Heart right ventricle (tissue), 16 donors: ENCODE data around the gene ANKIB1. TPM values are rescaled to one million over a fixed set of nuclear protein-coding genes. Genes with fewer than 3 reads are reported as not detected.
"Not testable (repeated sequence)": the region's sequence is repeated elsewhere in the genome, so short reads cannot be mapped to it uniquely, and the experiment has no call there.

Experiments
- ATAC-seq, 8 donors: fragments of 200-7000 bp; cut with Tn5 transposase; one replicate each; pipeline ENCODE4 v1.9.1; 2020; ENCODE audit warnings: mild to moderate bottlenecking in 8 of 8, moderate library complexity in 8 of 8, moderate number of reproducible peaks in 1 of 8
- DNase-seq, 2 donors: peaks; one replicate each; pipeline ENCODE4 v3.0.0-alpha.2; 2020
- H3K27ac ChIP-seq, 10 donors: fragments of 200-600 bp; sonication (generic) in 2 of 10; one replicate each; pipeline versions ENCODE4 v1.5.0 to v1.8.0; 2020 to 2022; ENCODE audit warnings: mild to moderate bottlenecking in 3 of 10
- H3K27me3 ChIP-seq, 7 donors: fragments of 200-600 bp; one replicate each; pipeline ENCODE4 v1.8.0; 2021 to 2022; ENCODE audit warnings: mild to moderate bottlenecking in 2 of 7
- H3K36me3 ChIP-seq, 9 donors: fragments of 200-600 bp; sonication (generic) in 1 of 9; one replicate each; pipeline versions ENCODE4 v1.5.0 to v1.8.0; 2020 to 2022; ENCODE audit warnings: mild to moderate bottlenecking in 2 of 9
- H3K4me1 ChIP-seq, 9 donors: fragments of 200-600 bp; sonication (generic) in 1 of 9; one replicate each; pipeline versions ENCODE4 v1.5.0 to v1.8.0; 2020 to 2022; ENCODE audit warnings: mild to moderate bottlenecking in 4 of 9
- H3K4me3 ChIP-seq, 10 donors: fragments of 200-600 bp; sonication (generic) in 2 of 10; one replicate each; pipeline versions ENCODE4 v1.5.0 to v1.8.0; 2020 to 2022; ENCODE audit warnings: mild to moderate bottlenecking in 7 of 10, moderate library complexity in 2 of 10
- H3K9me3 ChIP-seq, 11 donors: fragments of 200-600 bp in 10 of 11; sonication (generic) in 2 of 11; one replicate each; pipeline versions ENCODE4 v1.5.0 to v1.8.0; 2013 to 2022; ENCODE audit warnings: mild to moderate bottlenecking in 2 of 11, control low read depth in 1 of 11, moderate library complexity in 1 of 11
- WGBS, 2 donors: extraction: QIAGEN DNeasy Blood & Tissue Kit; methylation state at CpG; one replicate each; pipeline ENCODE4 v1.1.7; 2013; ENCODE audit warnings: inconsistent platforms in 1 of 2; 5-methylcytosine and 5-hydroxymethylcytosine counted together
- intact Hi-C, 10 donors: fragments of 100-400 bp; cut with DNase I; formaldehyde crosslinking; loops; one replicate each; pipeline versions ENCODE4 v1.11.1 to v1.14.2; 2022
- polyA plus RNA-seq, 2 donors: library from polyadenylated mRNA; stranded (reverse); fragments of 200-250 nt; gene quantifications; one replicate each; pipeline ENCODE4 v1.2.3, GENCODE V29; 2013
- total RNA-seq, 10 donors: library from RNA; stranded (reverse); fragmentation: NEBNext Ultra II Directional in 3 of 10; extraction: Animal tissue kit (Norgen Biotek cat#: 25700) in 3 of 10; gene quantifications; one replicate each; pipeline versions ENCODE4 v1.2.1 to v1.2.4, GENCODE V29; 2021 to 2023
- TF ChIP-seq, protein P1 (sequence below), 9 donors: fragments of 200-600 bp; sonication (generic) in 2 of 9; IDR thresholded peaks; one replicate each; pipeline versions ENCODE4 v1.5.0 to v1.8.0; 2021 to 2022; ENCODE audit warnings: antibody characterized with exemption in 9 of 9, mild to moderate bottlenecking in 5 of 9, moderate library complexity in 1 of 9
- donor health status: Arrhythmogenic right ventricular cardiomyopathy.
- donor health status: ischemic (EF 13 %, LVEDD 7.1; RV severe dilation, severe dysfunction).
- donor health status: healthy with polysubstance abuse.
- donor health status: DM: no; HTN: yes; CAD: no.
- donor health status: DM: no; HTN: no; CAD: no.
- donor health status: ischemic (EF 25% LVEDD 6.9; RV normal size, moderate dysfunction).
- donor health status: ischemic (EF 25% LVEDD 5.7; RV mildly dilated, moderate dysfunction).
- donor health status: healthy.
- donor health status: DM: yes; HTN: yes; CAD: no.
- donor health status: Ischemic cardiomyopathy.
- donor health status: ischemic (EF 35%, LVEDD 5.7; RV mildly dilated, moderate dysfunction).
- donor health status: nonischemic (EF 11% LVEDD 7.7; RV severe dilation, severe dysfunction).
- donor health status: DM: yes; HTN: yes; CAD: no.
- donor health status: PGD.
- donor health status: ischemic (EF 29% LVEDD 5.4; RV normal size, mild dysfunction).
- donor health status: nonischemic (EF 23%, LVEDD 6.1; RV moderate dilation, normal function).

The ANKIB1 gene
- total and polyA plus RNA-seq, 12 donors, result 5.5 to 71.0 (median 41.1) TPM

DNA sequence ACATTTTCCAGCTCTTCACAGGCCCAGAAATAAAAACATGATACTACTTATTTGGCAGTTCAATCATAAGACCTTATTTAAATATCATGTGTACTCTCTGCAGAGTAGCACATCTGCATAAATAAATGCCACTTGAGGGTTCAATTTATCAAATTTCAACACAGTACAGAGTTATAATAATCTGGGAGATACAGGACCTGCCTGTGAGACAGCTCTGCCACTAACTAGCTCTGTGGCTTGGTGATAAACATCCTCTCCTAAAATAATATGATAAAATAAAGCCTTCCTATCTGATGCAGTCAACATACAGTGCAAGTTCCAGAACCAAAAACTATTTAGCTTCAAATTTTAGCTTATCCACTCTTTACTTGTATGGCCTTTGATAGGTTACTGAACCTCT, 110.6 kb downstream of the ANKIB1 start:
- Histone ChIP-seq H3K4me1 (peaks cover 0 to 8% (median 0%) of the 10 kb centered on the region in 9 donors), H3K27ac (no peak overlapping the region), H3K36me3 (peaks cover 0 to 93% (median 13%) of the 10 kb centered on the region in 9 donors), H3K9me3 (peaks cover 0 to 6% (median 0%) of the 10 kb centered on the region in 11 donors), H3K27me3 (no peaks in the 10 kb centered on the region), H3K4me3 (no peak overlapping the region)
- DNase-seq, result no peak
- intact Hi-C loops, result loop anchor here in 1 of 10 donors (10.0 kb wide), 1 partner anchor 122 kb away; no protein-coding TSS in a partner anchor
- TF ChIP-seq, protein P1, sequence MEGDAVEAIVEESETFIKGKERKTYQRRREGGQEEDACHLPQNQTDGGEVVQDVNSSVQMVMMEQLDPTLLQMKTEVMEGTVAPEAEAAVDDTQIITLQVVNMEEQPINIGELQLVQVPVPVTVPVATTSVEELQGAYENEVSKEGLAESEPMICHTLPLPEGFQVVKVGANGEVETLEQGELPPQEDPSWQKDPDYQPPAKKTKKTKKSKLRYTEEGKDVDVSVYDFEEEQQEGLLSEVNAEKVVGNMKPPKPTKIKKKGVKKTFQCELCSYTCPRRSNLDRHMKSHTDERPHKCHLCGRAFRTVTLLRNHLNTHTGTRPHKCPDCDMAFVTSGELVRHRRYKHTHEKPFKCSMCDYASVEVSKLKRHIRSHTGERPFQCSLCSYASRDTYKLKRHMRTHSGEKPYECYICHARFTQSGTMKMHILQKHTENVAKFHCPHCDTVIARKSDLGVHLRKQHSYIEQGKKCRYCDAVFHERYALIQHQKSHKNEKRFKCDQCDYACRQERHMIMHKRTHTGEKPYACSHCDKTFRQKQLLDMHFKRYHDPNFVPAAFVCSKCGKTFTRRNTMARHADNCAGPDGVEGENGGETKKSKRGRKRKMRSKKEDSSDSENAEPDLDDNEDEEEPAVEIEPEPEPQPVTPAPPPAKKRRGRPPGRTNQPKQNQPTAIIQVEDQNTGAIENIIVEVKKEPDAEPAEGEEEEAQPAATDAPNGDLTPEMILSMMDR (IDR thresholded peaks at IDR 0.05), result no peak
- ATAC-seq, result no peak

DNA sequence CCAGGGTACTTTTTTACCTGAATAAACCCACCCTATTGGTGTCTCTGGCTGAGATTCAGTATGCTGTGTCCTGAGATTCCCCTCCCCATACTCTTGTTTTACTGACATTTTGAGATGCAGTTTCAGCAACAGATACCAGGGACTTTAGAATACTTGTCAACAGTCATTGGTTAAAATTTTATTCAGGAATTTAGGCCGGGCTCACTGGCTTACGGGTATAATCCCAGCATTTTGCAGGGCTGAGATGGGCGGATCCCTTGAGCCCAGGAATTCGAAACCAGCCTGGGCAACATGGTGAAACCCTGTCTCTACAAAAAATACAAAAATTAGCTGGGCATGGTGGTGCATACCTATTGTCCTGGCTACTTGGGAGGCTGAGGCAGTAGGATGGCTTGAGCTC, 111.5 kb downstream of the ANKIB1 start:
- TF ChIP-seq, protein P1 (IDR thresholded peaks at IDR 0.05), result no peak
- 93 to 98% methylated on average over 4 of the region's 4 CpGs for WGBS, 2 donors
- no peak overlapping the region for H3K4me3 ChIP-seq

DNA sequence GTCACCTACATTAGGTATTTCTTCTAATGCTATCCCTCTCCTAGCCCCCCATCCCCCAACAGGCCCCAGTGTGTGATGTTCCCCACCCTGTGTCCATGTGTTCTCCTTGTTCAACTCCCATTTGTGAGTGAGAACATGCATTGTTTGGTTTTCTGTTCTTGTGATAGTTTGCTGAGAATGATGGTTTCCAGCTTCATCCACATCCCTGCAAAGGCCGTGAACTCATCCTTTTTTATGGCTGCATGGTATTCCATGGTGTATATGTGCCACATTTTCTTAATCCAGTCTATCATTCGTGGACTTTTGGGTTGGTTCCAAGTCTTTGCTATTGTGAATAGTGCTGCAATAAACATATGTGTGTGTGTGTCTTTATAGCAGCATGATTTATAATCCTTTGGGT, 113.4 kb downstream of the ANKIB1 start:
- intact Hi-C loops, result loop anchor here in 1 of 10 donors (10.0 kb wide), 1 partner anchor 124 kb away; no protein-coding TSS in a partner anchor

More for the DNA sequence above, 111.5 kb downstream of the ANKIB1 start:
- H3K9me3 ChIP-seq, result peaks cover 0 to 6% (median 0%) of the 10 kb centered on the region in 11 donors
- no peaks in the 10 kb centered on the region for H3K27me3 ChIP-seq
- H3K36me3 ChIP-seq, result peaks cover 0 to 91% (median 13%) of the 10 kb centered on the region in 9 donors
- no peak overlapping the region for H3K27ac ChIP-seq
- intact Hi-C loops, result loop anchor here in 1 of 10 donors (10.0 kb wide), 1 partner anchor 122 kb away; no protein-coding TSS in a partner anchor
- no peak for ATAC-seq
- peaks cover 0 to 8% (median 0%) of the 10 kb centered on the region in 9 donors for H3K4me1 ChIP-seq
- no peak for DNase-seq

DNA sequence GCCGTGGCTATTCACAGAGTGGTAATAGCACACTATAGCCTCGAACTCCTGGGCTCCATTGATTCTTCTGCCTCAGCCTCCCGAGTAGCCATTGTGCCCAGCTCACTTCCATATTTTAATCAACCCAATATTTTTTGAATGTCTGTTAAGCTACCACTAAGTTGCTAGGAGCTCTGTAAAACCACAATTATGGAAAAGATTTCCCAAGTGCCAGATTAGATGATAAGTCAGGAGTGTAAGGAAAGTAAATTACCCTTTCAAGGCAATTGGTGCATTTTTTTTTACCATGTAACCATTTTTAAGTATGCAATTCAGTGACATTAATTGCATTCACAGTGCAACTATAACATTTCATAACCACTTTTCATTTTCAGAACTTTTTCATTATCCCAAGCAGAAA, 114.0 kb downstream of the ANKIB1 start:
- peaks cover 0 to 8% (median 0%) of the 10 kb centered on the region in 9 donors for H3K4me1 ChIP-seq
- WGBS, 2 donors, result 95 to 96% methylated on average over 3 of the region's 3 CpGs
- H3K4me3 ChIP-seq, result no peak overlapping the region
- intact Hi-C loops, result loop anchor here in 1 of 10 donors (10.0 kb wide), 1 partner anchor 125 kb away; no protein-coding TSS in a partner anchor
- no peaks in the 10 kb centered on the region for H3K27me3 ChIP-seq
- no peak for ATAC-seq
- no peak for DNase-seq
- peaks cover 0 to 87% (median 11%) of the 10 kb centered on the region in 9 donors for H3K36me3 ChIP-seq
- TF ChIP-seq, protein P1 (IDR thresholded peaks at IDR 0.05), result no peak
- peaks cover 0 to 6% (median 0%) of the 10 kb centered on the region in 11 donors for H3K9me3 ChIP-seq
- H3K27ac ChIP-seq, result no peak overlapping the region

More for the DNA sequence above, 113.4 kb downstream of the ANKIB1 start:
- not testable (repeated sequence) for ATAC-seq, H3K9me3 ChIP-seq, H3K4me3 ChIP-seq, DNase-seq, H3K27ac ChIP-seq, H3K27me3 ChIP-seq, H3K4me1 ChIP-seq
- peaks cover 0 to 91% (median 11%) of the 10 kb centered on the region in 9 donors for H3K36me3 ChIP-seq
- WGBS, 2 donors, result 98 to 99% methylated on average over 2 of the region's 2 CpGs

DNA sequence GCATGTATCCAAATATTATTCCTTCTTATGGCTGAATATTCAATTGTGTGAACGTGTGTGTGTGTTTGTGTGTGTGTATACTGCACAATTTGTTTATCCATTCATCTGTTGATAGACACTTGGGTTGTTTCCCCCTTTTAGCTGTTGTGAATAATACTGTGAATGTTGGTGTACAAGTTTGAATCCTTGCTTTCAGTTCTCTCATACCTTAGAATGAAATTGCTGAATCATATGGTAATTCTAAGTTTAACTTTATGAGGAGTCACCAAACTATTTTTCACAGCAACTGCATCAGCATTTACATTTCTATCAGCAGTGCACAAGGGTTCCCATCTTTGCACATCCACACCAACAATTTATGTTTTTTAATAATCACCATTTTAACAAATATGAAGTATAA, 114.6 kb downstream of the ANKIB1 start:
- Histone ChIP-seq H3K36me3 (peaks cover 0 to 81% (median 11%) of the 10 kb centered on the region in 9 donors), H3K27me3 (no peaks in the 10 kb centered on the region), H3K4me1 (peaks cover 0 to 8% (median 0%) of the 10 kb centered on the region in 9 donors), H3K9me3 (peaks cover 0 to 6% (median 0%) of the 10 kb centered on the region in 11 donors), H3K4me3 (no peak overlapping the region), H3K27ac (no peak overlapping the region)
- TF ChIP-seq, protein P1 (IDR thresholded peaks at IDR 0.05), result no peak
- WGBS, 2 donors, result 91 to 93% methylated on average over 1 of the region's 1 CpG
- DNase-seq, result no peak
- no peak for ATAC-seq
- intact Hi-C loops, result no loop called here
